Gastroesophageal sphincter (tissue), 4 donors: ENCODE results near the gene PHAF1. TPM values are rescaled to one million over a fixed set of nuclear protein-coding genes. Genes with fewer than 3 reads are reported as not detected.
A peak's percentile ranks its signal among the peaks of the same experiment; 100 is the strongest.

Experiments used
- ATAC-seq: fragments of 150-250 bp; one replicate; pipeline ENCODE4 v1.9.1; 2016; ENCODE audit warnings: mild to moderate bottlenecking, moderate library complexity
- H3K27ac ChIP-seq, 4 donors: fragments of 200-600 bp; sonication (generic) in 3 of 4; 1 replicate in 3 of 4; 2 replicates in 1 of 4; pipeline ENCODE4 v1.5.1; 2016 to 2019
- H3K27me3 ChIP-seq: fragments of 200-600 bp; sonication (generic); one replicate; pipeline ENCODE4 v1.5.1; 2019
- H3K36me3 ChIP-seq, 2 donors: fragments of 200-600 bp; sonication (generic); one replicate each; pipeline ENCODE4 v1.5.1; 2019; ENCODE audit warnings: control low read depth in 1 of 2
- H3K4me1 ChIP-seq, 3 donors: fragments of 200-600 bp; sonication (generic); 1 replicate in 2 of 3; 2 replicates in 1 of 3; pipeline ENCODE4 v1.5.1; 2016 to 2019; ENCODE audit warnings: control low read depth in 2 of 3
- H3K4me3 ChIP-seq, 2 donors: fragments of 200-600 bp; sonication (generic); one replicate each; pipeline ENCODE4 v1.5.1; 2019; ENCODE audit warnings: mild to moderate bottlenecking in 1 of 2, moderate library complexity in 1 of 2
- H3K9me3 ChIP-seq, 3 donors: fragments of 200-600 bp; sonication (generic); one replicate each; pipeline ENCODE4 v1.5.1; 2017 to 2019; ENCODE audit warnings: control low read depth in 2 of 3
- EP300 ChIP-seq: sonication (generic); formaldehyde crosslinking; IDR thresholded peaks from one replicate; pipeline ENCODE4 v1.6.1; 2017; ENCODE audit warnings: antibody characterized with exemption, mild to moderate bottlenecking
- POLR2A ChIP-seq, 2 donors: fragments of 450-650 bp; IDR thresholded peaks; one replicate each; pipeline ENCODE4 v1.6.1; 2017; ENCODE audit warnings: antibody characterized with exemption in 2 of 2, mild to moderate bottlenecking in 2 of 2, moderate library complexity in 1 of 2
- POLR2AphosphoS5 ChIP-seq: sonication (generic); formaldehyde crosslinking; IDR thresholded peaks from one replicate; pipeline ENCODE4 v1.6.1; 2017; ENCODE audit warnings: antibody characterized with exemption
- WGBS, 2 donors: methylation state at CpG; one replicate each; pipeline ENCODE4 v1.1.5; 2018; ENCODE audit warnings: low coverage in 1 of 2; 5-methylcytosine and 5-hydroxymethylcytosine counted together
- total RNA-seq, 4 donors: library from RNA; depleted of rRNA; stranded (reverse); fragments of >200 nt; gene quantifications; one replicate each; pipeline ENCODE4 v1.1.0, GENCODE V29; 2016
- TF ChIP-seq, protein P1 (sequence below), 4 experiments: fragments of 200-600 bp in 2 of 4; fragments of 450-650 bp in 2 of 4; sonication (generic) in 1 of 4; IDR thresholded peaks; one replicate each; pipeline ENCODE4 v1.5.1; 2017 to 2019; ENCODE audit warnings: antibody characterized with exemption in 4 of 4, mild to moderate bottlenecking in 2 of 4, moderate library complexity in 2 of 4

The PHAF1 gene
- total RNA-seq, 4 donors from 2014 or later: 10.9 to 20.4 (median 13.3) TPM

DNA sequence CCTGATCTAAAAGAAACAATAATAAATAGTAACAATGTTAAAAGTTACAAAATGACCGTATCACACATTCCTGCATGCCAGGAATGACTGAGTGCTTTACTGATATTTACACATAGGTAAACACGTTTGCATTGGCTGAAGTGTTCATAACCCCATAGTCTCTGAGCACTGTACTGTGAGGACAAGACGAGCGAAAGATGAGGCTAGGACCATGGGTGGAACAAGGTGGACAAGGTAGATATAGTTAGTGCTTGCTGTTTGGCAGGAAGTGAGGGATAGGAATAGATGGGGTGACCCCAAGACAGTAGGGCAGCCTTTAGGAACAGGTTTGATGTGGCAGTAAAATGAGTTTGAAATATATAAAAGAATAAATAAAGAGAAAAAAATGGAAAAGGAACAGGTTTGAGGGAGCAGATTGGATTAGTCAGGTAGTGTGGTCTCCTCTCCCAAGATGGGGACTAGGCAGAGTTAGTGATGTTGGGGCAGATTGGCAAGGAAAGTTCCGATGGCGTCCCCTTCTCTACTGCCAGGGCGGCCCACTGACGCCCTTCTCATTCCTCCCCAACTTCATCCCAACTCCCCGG is 81.8 kb downstream of the PHAF1 start:
- no peak for ATAC-seq
- WGBS, 2 donors: 15 to 38% methylated on average over 4 to 9 of the region's 9 CpGs
- Histone ChIP-seq H3K27ac (peak overlapping the region in 2 of 4 donors; percentile 83 to 84), H3K4me3 (peak overlapping the region in 1 of 2 donors; percentile 83), H3K36me3 (peaks cover 0 to 35% of the 10 kb centered on the region in 2 donors), H3K4me1 (peaks cover 0 to 48% (median 16%) of the 10 kb centered on the region in 3 donors), H3K9me3 (no peaks in the 10 kb centered on the region), H3K27me3 (no peaks in the 10 kb centered on the region)
- TF ChIP-seq EP300 (no peak), POLR2A (IDR thresholded peaks at IDR 0.05) (no peak), POLR2AphosphoS5 (no peak)
- TF ChIP-seq, protein P1, sequence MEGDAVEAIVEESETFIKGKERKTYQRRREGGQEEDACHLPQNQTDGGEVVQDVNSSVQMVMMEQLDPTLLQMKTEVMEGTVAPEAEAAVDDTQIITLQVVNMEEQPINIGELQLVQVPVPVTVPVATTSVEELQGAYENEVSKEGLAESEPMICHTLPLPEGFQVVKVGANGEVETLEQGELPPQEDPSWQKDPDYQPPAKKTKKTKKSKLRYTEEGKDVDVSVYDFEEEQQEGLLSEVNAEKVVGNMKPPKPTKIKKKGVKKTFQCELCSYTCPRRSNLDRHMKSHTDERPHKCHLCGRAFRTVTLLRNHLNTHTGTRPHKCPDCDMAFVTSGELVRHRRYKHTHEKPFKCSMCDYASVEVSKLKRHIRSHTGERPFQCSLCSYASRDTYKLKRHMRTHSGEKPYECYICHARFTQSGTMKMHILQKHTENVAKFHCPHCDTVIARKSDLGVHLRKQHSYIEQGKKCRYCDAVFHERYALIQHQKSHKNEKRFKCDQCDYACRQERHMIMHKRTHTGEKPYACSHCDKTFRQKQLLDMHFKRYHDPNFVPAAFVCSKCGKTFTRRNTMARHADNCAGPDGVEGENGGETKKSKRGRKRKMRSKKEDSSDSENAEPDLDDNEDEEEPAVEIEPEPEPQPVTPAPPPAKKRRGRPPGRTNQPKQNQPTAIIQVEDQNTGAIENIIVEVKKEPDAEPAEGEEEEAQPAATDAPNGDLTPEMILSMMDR (IDR thresholded peaks at IDR 0.05): no peak

DNA sequence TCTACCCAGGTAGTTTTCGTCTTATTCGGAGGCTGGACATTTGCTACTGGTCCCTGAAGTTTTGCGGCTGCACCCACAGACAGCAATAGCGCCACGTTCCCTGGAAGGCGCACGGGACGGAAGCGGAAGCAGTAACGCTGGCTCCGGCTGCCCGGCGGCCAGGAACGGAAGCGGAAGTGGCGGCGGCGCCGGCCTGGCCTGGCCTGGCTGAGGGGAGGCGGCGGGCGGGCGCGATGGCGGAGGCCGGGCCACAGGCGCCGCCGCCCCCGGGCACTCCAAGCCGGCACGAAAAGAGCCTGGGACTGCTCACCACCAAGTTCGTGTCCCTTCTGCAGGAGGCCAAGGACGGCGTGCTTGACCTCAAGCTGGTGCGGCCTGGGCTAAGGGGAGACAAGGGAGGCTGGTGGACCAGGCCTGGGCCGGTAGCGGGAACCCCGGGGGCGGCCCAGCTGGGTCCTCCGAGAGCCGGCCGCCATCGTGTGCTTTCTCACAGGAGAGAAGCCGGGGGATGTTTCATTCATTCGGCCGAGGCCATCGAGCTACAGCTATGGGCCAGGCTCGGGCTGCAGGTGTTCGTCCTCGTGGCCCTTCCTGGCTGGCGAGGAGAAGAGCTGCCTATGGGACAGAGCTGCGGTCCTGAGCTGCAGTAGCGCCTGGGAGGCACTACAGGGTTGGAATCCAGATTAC is 82.4 kb downstream of the PHAF1 start, which contains the start of gene E2F4:
Gene E2F4 (plus strand): TSS at position 161 of the 687 bp plus-strand sequence. CDS start 73 bp downstream, at position 234.
- ATAC-seq: peak; percentile 97
- H3K4me1 ChIP-seq: peaks cover 0 to 48% (median 16%) of the 10 kb centered on the region in 3 donors
- H3K27ac ChIP-seq: peak within 1 kb of the TSS; percentile 3 to 84 (median 82)
- peaks cover 0 to 41% of the 10 kb centered on the region in 2 donors for H3K36me3 ChIP-seq
- TF ChIP-seq POLR2A (IDR thresholded peaks at IDR 0.05) (peak; percentile 75 to 79), EP300 (no peak), POLR2AphosphoS5 (peak; percentile 86)
- TF ChIP-seq, protein P1 (IDR thresholded peaks at IDR 0.05): peak in 2 of 4 experiments; percentile 6 to 24
- no peaks in the 10 kb centered on the region for H3K9me3 ChIP-seq
- H3K4me3 ChIP-seq: peak within 1 kb of the TSS; percentile 51 to 83
- 0% methylated on average over 3 of the region's 54 CpGs; no CpG with 5 or more reads in 1 of the 2 donors for WGBS, 2 donors
- no peaks in the 10 kb centered on the region for H3K27me3 ChIP-seq

DNA sequence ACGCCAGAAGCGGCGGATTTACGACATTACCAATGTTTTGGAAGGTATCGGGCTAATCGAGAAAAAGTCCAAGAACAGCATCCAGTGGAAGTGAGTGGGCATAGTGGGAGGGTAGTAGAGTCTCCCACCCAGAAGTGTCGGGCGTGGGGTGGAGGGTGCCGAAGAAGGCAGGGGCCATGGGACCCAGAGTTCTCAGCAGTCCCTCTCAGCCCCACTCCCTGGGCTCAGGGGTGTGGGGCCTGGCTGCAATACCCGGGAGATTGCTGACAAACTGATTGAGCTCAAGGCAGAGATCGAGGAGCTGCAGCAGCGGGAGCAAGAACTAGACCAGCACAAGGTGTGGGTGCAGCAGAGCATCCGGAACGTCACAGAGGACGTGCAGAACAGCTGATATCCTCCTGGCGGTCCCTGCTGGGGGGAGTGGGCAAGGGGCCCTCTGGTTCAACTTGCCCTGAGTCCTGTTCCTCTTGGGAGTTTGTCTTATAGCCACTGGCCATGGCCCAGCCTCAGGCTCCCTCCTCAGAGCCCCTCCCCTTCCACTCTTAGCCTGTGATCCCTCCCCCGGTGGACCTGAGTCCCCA is 83.1 kb downstream of the PHAF1 start:
- Histone ChIP-seq H3K4me3 (peak overlapping the region; percentile 51 to 83), H3K27ac (peak overlapping the region in 3 of 4 donors; percentile 82 to 84 (median 83)), H3K9me3 (no peaks in the 10 kb centered on the region), H3K36me3 (peaks cover 0 to 48% of the 10 kb centered on the region in 2 donors), H3K4me1 (peaks cover 0 to 51% (median 16%) of the 10 kb centered on the region in 3 donors), H3K27me3 (no peaks in the 10 kb centered on the region)
- WGBS, 2 donors: 14 to 27% methylated on average over 5 to 11 of the region's 17 CpGs
- no peak for ATAC-seq
- TF ChIP-seq, protein P1 (IDR thresholded peaks at IDR 0.05): no peak
- TF ChIP-seq EP300: no peak
- no peak for TF ChIP-seq POLR2AphosphoS5
- no peak for TF ChIP-seq POLR2A (IDR thresholded peaks at IDR 0.05)

DNA sequence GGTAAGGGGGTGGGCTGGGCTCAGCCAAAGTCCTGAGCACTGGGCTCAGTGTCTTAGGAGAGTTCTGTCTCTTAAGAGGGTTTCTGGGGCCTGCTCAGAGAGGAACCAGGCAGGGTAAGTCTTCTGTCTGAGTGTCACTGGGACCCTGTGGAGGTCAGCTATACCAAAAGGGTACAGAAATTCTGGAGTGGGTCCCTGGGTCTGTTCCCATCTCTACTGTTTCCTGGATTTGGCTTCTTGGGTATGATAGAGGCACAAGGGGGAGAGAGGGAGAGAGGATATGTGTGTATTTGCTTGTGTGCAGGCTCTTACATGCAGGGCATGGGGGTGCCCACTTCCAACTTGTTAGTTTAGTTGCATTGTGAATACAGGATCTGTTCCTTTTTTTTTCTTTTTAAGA is 83.8 kb downstream of the PHAF1 start:
- peak overlapping the region in 1 of 4 donors; percentile 84 for H3K27ac ChIP-seq
- no peak for ATAC-seq
- H3K4me1 ChIP-seq: peaks cover 0 to 57% (median 21%) of the 10 kb centered on the region in 3 donors
- TF ChIP-seq EP300 (no peak), POLR2A (IDR thresholded peaks at IDR 0.05) (no peak), POLR2AphosphoS5 (no peak)
- TF ChIP-seq, protein P1 (IDR thresholded peaks at IDR 0.05): no peak
- H3K4me3 ChIP-seq: peak overlapping the region in 1 of 2 donors; percentile 83
- no peaks in the 10 kb centered on the region for H3K27me3 ChIP-seq
- H3K36me3 ChIP-seq: peaks cover 0 to 55% of the 10 kb centered on the region in 2 donors
- no peaks in the 10 kb centered on the region for H3K9me3 ChIP-seq
